Smooth muscle cell (in vitro differentiated cells): ENCODE data around the gene SGCA. TPM values are rescaled to one million over a fixed set of nuclear protein-coding genes. Genes with fewer than 3 reads are reported as not detected.

ENCODE experiments used
- DNase-seq: peaks from one replicate; lab custom pipeline; 2025; ENCODE audit not compliant: unreplicated experiment; lab: John Stamatoyannopoulos, UW
- H2AFZ ChIP-seq: fragments of 200-600 bp; sonication (generic); 2 replicates; pipeline ENCODE4 v1.6.0; 2016; ENCODE audit warnings: antibody characterized with exemption, low read depth, mild to moderate bottlenecking
- H3F3A ChIP-seq: fragments of 200-600 bp; sonication (generic); 2 replicates; pipeline ENCODE4 v1.6.0; 2017; ENCODE audit warnings: antibody characterized with exemption, low read depth
- H3K27ac ChIP-seq: fragments of 200-600 bp; sonication (generic); 2 replicates; pipeline ENCODE4 v1.5.1; 2016; ENCODE audit warnings: low read depth, mild to moderate bottlenecking
- H3K27me3 ChIP-seq: fragments of 200-600 bp; sonication (generic); 2 replicates; pipeline ENCODE4 v1.6.1; 2016; ENCODE audit warnings: low read depth, mild to moderate bottlenecking
- H3K36me3 ChIP-seq: fragments of 200-600 bp; sonication (generic); 2 replicates; pipeline ENCODE4 v1.5.1; 2016; ENCODE audit warnings: low read depth
- H3K4me1 ChIP-seq: fragments of 200-600 bp; sonication (generic); 2 replicates; pipeline ENCODE4 v1.5.1; 2016; ENCODE audit warnings: low read depth
- H3K4me2 ChIP-seq: fragments of 200-600 bp; sonication (generic); 2 replicates; pipeline ENCODE4 v1.6.0; 2016; ENCODE audit warnings: mild to moderate bottlenecking
- H3K4me3 ChIP-seq: fragments of 200-600 bp; sonication (generic); 2 replicates; pipeline ENCODE4 v1.5.1; 2016; ENCODE audit warnings: mild to moderate bottlenecking
- H3K79me2 ChIP-seq: fragments of 200-600 bp; sonication (generic); 2 replicates; pipeline ENCODE4 v1.6.0; 2016; ENCODE audit warnings: low read depth, mild to moderate bottlenecking
- H3K9ac ChIP-seq: fragments of 200-600 bp; sonication (generic); 2 replicates; pipeline ENCODE4 v1.6.0; 2016; ENCODE audit warnings: low read depth
- H3K9me3 ChIP-seq: fragments of 200-600 bp; sonication (generic); replicated peaks from 2 replicates; pipeline ENCODE4 v1.5.1; 2016; ENCODE audit warnings: low read depth
- H4K20me1 ChIP-seq: fragments of 200-600 bp; sonication (generic); 2 replicates; pipeline ENCODE4 v1.6.0; 2016; ENCODE audit warnings: low read depth
- WGBS: methylation state at CpG from one replicate; pipeline ENCODE4 v1.1.7; 2016; ENCODE audit warnings: low lambda C conversion rate; 5-methylcytosine and 5-hydroxymethylcytosine counted together
- polyA plus RNA-seq: library from polyadenylated mRNA; unstranded; fragments of >200 nt; fragmentation: Nextera tagmentation; extraction: Ambion mirVana; gene quantifications from 2 replicates; pipeline ENCODE4 v1.2.1, GENCODE V29; 2016
- total RNA-seq: library from RNA; depleted of rRNA; stranded (reverse); fragments of >200 nt; gene quantifications from 2 replicates; pipeline ENCODE4 v1.2.3, GENCODE V29; 2014
- TF ChIP-seq, protein P1 (sequence below): fragments of 200-600 bp; sonication (generic); IDR thresholded peaks from 2 replicates; pipeline ENCODE4 v1.5.1; 2017; ENCODE audit warnings: borderline replicate concordance, mild to moderate bottlenecking, antibody characterized with exemption; ENCODE audit not compliant: insufficient read depth, poor library complexity, severe bottlenecking

Gene SGCA
- total and polyA plus RNA-seq, 2 experiments from 2014 or later: 2.1 TPM; not detected in 1

- Histone ChIP-seq H3K36me3 (no peaks in the 10 kb centered on the region), H3K4me3 (no peak overlapping the region), H3F3A (peaks cover 41% of the 10 kb centered on the region), H3K79me2 (no peaks in the 10 kb centered on the region), H4K20me1 (no peaks in the 10 kb centered on the region), H3K27ac (peak overlapping the region; percentile 99), H3K27me3 (no peaks in the 10 kb centered on the region), H3K4me2 (peak overlapping the region; percentile 83), H3K4me1 (peaks cover 38% of the 10 kb centered on the region), H3K9me3 (no peaks in the 10 kb centered on the region), H2AFZ (no peak overlapping the region), H3K9ac (peak overlapping the region; percentile 92)
- WGBS: 40% methylated on average over 3 of the region's 3 CpGs
- TF ChIP-seq, protein P1, sequence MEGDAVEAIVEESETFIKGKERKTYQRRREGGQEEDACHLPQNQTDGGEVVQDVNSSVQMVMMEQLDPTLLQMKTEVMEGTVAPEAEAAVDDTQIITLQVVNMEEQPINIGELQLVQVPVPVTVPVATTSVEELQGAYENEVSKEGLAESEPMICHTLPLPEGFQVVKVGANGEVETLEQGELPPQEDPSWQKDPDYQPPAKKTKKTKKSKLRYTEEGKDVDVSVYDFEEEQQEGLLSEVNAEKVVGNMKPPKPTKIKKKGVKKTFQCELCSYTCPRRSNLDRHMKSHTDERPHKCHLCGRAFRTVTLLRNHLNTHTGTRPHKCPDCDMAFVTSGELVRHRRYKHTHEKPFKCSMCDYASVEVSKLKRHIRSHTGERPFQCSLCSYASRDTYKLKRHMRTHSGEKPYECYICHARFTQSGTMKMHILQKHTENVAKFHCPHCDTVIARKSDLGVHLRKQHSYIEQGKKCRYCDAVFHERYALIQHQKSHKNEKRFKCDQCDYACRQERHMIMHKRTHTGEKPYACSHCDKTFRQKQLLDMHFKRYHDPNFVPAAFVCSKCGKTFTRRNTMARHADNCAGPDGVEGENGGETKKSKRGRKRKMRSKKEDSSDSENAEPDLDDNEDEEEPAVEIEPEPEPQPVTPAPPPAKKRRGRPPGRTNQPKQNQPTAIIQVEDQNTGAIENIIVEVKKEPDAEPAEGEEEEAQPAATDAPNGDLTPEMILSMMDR: no peak
- DNase-seq: no peak
Observed at GRCh38 chr17:50217591-50217990, 51.8 kb downstream of the SGCA start.

GRCh38 chr17:50218071-50218759, 52.4 kb downstream of the SGCA start:
- TF ChIP-seq, protein P1: no peak
- H3K4me3 ChIP-seq: no peak overlapping the region
- H3K4me1 ChIP-seq: peaks cover 32% of the 10 kb centered on the region
- H2AFZ ChIP-seq: no peak overlapping the region
- H3K79me2 ChIP-seq: no peaks in the 10 kb centered on the region
- H3K27me3 ChIP-seq: no peaks in the 10 kb centered on the region
- peak overlapping the region; percentile 92 for H3K9ac ChIP-seq
- peak overlapping the region; percentile 99 for H3K27ac ChIP-seq
- H3K36me3 ChIP-seq: no peaks in the 10 kb centered on the region
- H3F3A ChIP-seq: peaks cover 41% of the 10 kb centered on the region
- no peak for DNase-seq
- H3K9me3 ChIP-seq: no peaks in the 10 kb centered on the region
- no peaks in the 10 kb centered on the region for H4K20me1 ChIP-seq
- WGBS: 68% methylated on average over 3 of the region's 3 CpGs
- peak overlapping the region; percentile 83 for H3K4me2 ChIP-seq

DNA sequence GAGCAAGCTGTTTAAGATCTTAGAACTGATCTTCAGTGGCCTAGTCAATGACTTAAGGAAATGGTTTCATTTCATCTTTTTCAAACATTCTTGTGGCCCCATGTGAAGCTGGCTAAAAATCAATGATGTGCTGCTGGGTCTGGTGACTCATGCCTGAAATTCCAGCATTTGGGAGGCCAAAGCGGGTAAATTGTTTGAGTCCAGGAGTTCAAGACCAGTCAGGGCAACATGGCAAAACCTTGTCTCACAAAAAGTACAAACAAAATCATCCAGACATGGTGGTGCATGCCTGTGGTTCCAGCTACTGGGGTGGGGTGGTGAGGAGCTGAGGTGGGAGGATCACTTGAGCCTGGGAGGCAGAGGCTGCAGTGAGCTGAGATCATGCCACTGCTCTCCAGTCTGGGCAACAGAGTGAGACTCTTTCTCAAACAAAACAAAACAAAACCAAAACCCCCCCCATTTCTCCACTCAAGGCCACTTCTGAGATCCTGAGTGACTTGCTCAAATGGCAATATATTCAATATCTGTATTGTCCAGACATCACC, 53.0 kb downstream of the SGCA start:
- Histone ChIP-seq H3K4me3 (peak overlapping the region; percentile 24), H3K79me2 (no peaks in the 10 kb centered on the region), H3K36me3 (no peaks in the 10 kb centered on the region), H3K4me2 (peak overlapping the region; percentile 83), H4K20me1 (no peaks in the 10 kb centered on the region), H3K9me3 (no peaks in the 10 kb centered on the region), H3K4me1 (peaks cover 31% of the 10 kb centered on the region), H2AFZ (no peak overlapping the region), H3K27me3 (no peaks in the 10 kb centered on the region), H3K9ac (peak overlapping the region; percentile 92), H3F3A (peaks cover 41% of the 10 kb centered on the region), H3K27ac (peak overlapping the region; percentile 99)
- TF ChIP-seq, protein P1: no peak
- WGBS: 4% methylated on average over 1 of the region's 1 CpG
- no peak for DNase-seq
